ENCODE measurements around the gene RBMS2.

- TF ChIP-seq POLR2AphosphoS5 (IDR thresholded peaks at IDR 0.05) (no peak), POLR2A (IDR thresholded peaks at IDR 0.05) (no peak)
Observed at GRCh38 chr12:56477521-56478225, 43.9 kb upstream of the RBMS2 start.
